Peyer's patch (tissue), 4 donors: ENCODE results near the gene APOL1. TPM values are rescaled to one million over a fixed set of nuclear protein-coding genes. Genes with fewer than 3 reads are reported as not detected.
"Not testable (repeated sequence)": the region's sequence is repeated elsewhere in the genome, so short reads cannot be mapped to it uniquely, and the experiment has no call there.

Source experiments
- DNase-seq, 3 donors: peaks; one replicate each; pipeline ENCODE4 v3.0.0-alpha.2; 2017 to 2019
- H3K27ac ChIP-seq, 4 donors: fragments of 200-600 bp; sonication (generic); one replicate each; pipeline ENCODE4 v1.5.1; 2016 to 2019
- H3K27me3 ChIP-seq, 2 donors: fragments of 200-600 bp; sonication (generic); one replicate each; pipeline ENCODE4 v1.5.1; 2019
- H3K36me3 ChIP-seq, 3 donors: fragments of 200-600 bp; sonication (generic); one replicate each; pipeline ENCODE4 v1.5.1; 2016 to 2019
- H3K4me1 ChIP-seq, 4 donors: fragments of 200-600 bp; sonication (generic); one replicate each; pipeline ENCODE4 v1.5.1; 2016 to 2019
- H3K4me3 ChIP-seq, 4 donors: fragments of 200-600 bp; sonication (generic); 1 replicate in 3 of 4; 2 replicates in 1 of 4; pipeline ENCODE4 v1.5.1; 2016 to 2019; ENCODE audit warnings: mild to moderate bottlenecking in 1 of 4
- H3K9me3 ChIP-seq, 4 donors: fragments of 200-600 bp; sonication (generic); one replicate each; pipeline ENCODE4 v1.5.1; 2016 to 2019; ENCODE audit warnings: mild to moderate bottlenecking in 1 of 4
- POLR2A ChIP-seq, 2 donors: fragments of 450-650 bp; IDR thresholded peaks; one replicate each; pipeline ENCODE4 v1.5.1; 2017; ENCODE audit warnings: antibody characterized with exemption in 2 of 2, mild to moderate bottlenecking in 2 of 2, moderate library complexity in 2 of 2
- total RNA-seq, 4 donors: library from RNA; depleted of rRNA; stranded (reverse); fragments of >200 nt; gene quantifications; one replicate each; pipeline ENCODE4 v1.1.0, GENCODE V29; 2016
- TF ChIP-seq, protein P1 (sequence below), 6 experiments: fragments of 450-650 bp in 4 of 6; fragments of 200-600 bp in 2 of 6; sonication (generic) in 1 of 6; IDR thresholded peaks; one replicate each; pipeline ENCODE4 v1.5.1; 2017 to 2019; ENCODE audit warnings: antibody characterized with exemption in 6 of 6, mild to moderate bottlenecking in 3 of 6, moderate library complexity in 1 of 6

APOL1 gene
- total RNA-seq, 4 donors from 2014 or later, result 12.2 to 23.9 (median 19.8) TPM

DNA sequence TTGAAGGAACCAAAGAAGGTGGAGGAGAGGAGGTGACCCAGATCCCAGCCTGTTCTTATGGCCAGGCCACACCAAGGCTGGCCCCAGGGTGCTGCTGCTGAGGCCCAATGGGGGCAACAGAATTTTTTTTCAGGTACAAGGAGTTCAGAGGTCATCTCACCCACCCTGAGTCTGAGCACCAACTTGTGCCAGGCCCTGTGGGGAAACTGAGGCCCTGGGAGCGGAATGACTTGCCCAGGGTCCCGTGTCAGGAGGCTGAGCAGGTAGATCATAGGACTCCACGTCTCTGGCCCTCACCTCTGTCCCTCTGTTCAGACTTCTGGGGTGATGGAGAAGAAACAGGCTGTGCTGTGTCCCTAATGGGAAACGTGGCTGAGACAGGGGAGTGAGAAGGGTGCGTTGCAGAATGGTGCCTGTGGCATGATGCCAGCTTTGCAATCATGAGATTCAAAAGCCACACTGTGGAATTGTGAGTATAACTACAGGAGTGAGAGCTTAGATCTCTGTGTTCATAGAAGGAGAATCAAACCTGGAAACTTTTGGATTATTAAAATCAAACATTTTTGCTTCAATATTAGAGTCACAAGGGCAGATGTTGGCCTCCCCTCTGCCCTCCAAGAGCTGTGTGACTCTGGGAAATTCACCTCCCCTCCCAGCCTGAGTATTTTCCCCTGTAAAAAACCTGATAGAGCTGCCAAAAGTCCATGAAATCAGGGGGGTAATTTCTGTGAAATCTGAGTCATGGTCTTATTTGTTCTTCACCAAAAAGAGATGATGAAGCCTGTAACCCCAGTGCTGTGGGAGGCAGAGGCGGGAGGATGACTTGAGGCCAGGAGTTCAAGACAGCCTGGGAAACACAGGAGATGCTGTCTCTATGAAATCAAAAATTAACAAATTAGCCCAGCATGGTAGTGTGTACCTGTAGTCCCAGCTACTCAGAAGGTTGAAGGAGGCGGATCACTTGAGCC, 874 bp downstream of the APOL1 start:
- Histone ChIP-seq H3K36me3 (no peaks in the 10 kb centered on the region), H3K4me1 (peaks cover 0 to 42% (median 13%) of the 10 kb centered on the region in 4 donors), H3K4me3 (peak overlapping the region; percentile 42 to 63 (median 52)), H3K9me3 (no peaks in the 10 kb centered on the region), H3K27ac (peak overlapping the region; percentile 76 to 87 (median 82)), H3K27me3 (no peaks in the 10 kb centered on the region)
- DNase-seq, result peak in 1 of 3 donors; percentile 67
- no peak for TF ChIP-seq POLR2A (IDR thresholded peaks at IDR 0.05)
- TF ChIP-seq, protein P1, sequence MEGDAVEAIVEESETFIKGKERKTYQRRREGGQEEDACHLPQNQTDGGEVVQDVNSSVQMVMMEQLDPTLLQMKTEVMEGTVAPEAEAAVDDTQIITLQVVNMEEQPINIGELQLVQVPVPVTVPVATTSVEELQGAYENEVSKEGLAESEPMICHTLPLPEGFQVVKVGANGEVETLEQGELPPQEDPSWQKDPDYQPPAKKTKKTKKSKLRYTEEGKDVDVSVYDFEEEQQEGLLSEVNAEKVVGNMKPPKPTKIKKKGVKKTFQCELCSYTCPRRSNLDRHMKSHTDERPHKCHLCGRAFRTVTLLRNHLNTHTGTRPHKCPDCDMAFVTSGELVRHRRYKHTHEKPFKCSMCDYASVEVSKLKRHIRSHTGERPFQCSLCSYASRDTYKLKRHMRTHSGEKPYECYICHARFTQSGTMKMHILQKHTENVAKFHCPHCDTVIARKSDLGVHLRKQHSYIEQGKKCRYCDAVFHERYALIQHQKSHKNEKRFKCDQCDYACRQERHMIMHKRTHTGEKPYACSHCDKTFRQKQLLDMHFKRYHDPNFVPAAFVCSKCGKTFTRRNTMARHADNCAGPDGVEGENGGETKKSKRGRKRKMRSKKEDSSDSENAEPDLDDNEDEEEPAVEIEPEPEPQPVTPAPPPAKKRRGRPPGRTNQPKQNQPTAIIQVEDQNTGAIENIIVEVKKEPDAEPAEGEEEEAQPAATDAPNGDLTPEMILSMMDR (IDR thresholded peaks at IDR 0.05), result no peak

DNA sequence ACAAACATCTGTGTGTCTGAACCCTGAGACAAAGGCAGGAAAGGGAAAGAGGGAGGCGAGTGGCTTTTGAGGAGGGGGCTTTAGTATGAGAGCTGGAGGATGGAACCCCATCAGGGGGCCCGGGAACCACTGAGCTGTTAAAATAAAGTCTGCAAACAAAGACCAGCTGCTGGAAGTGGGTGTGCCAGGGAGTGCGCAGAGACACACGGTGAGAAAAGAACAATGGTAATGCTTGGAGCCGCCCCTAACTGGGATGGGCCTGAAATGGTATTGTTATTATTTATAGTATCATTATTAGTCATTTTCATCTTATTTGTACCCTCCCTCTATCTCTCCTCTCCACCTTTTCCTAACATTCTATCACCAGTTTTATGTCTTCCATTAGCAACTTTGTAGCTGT, 2.6 kb downstream of the APOL1 start:
- peaks cover 0 to 45% (median 17%) of the 10 kb centered on the region in 4 donors for H3K4me1 ChIP-seq
- H3K27ac ChIP-seq, result peak overlapping the region in 2 of 4 donors; percentile 42 to 86
- peak overlapping the region in 1 of 4 donors; percentile 27 for H3K4me3 ChIP-seq
- H3K27me3 ChIP-seq, H3K36me3 ChIP-seq, DNase-seq, H3K9me3 ChIP-seq: not testable (repeated sequence)

DNA sequence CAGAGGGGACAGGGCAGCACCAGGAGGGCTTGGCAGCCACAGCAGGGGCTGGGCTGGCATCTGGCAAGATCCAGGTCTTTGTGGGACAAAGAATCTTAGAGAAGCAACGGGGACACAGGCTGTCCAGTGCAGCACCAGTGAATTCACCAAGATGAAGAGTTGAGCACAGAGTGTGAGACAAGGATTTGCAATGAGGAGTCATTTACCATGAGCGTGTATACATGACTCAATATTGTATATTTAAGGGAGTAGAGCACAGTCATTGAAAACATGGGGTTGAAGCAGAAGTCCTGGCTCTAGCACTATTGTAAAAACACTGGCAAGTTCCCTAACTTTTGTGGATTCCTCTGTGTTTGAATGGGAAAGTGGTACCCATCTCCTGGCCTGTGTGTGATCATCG, 3.5 kb downstream of the APOL1 start:
- H3K27me3 ChIP-seq, result no peaks in the 10 kb centered on the region
- DNase-seq, result no peak
- H3K36me3 ChIP-seq, result peaks cover 0 to 6% (median 0%) of the 10 kb centered on the region in 3 donors
- H3K27ac ChIP-seq, result peak overlapping the region in 1 of 4 donors; percentile 21
- H3K4me1 ChIP-seq, result peaks cover 0 to 45% (median 17%) of the 10 kb centered on the region in 4 donors
- no peaks in the 10 kb centered on the region for H3K9me3 ChIP-seq
- TF ChIP-seq, protein P1 (IDR thresholded peaks at IDR 0.05), result no peak
- no peak for TF ChIP-seq POLR2A (IDR thresholded peaks at IDR 0.05)
- H3K4me3 ChIP-seq, result no peak overlapping the region

DNA sequence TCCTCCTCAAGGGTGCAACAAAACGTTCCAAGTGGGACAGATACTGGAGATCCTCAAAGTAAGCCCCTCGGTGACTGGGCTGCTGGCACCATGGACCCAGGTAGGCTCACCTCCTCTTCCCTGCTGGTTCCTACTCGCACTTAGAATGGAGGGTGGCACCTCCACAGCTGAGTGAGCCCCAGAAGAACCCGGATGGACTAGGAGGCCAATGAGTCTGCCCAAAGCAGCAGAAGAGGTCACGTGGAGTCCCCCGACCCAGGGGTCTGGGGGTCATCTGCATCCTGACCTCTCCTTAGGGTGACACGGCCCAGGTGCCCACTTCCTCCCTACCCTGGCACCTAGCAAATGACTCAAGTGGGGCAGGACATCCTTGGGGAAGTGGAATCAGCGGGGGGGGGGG, 4.4 kb downstream of the APOL1 start:
- DNase-seq, result peak in 1 of 3 donors; percentile 27
- Histone ChIP-seq H3K27ac (peak overlapping the region in 2 of 4 donors; percentile 51 to 64), H3K4me1 (peaks cover 0 to 42% (median 17%) of the 10 kb centered on the region in 4 donors), H3K9me3 (no peaks in the 10 kb centered on the region), H3K36me3 (peaks cover 0 to 12% (median 0%) of the 10 kb centered on the region in 3 donors), H3K27me3 (no peaks in the 10 kb centered on the region), H3K4me3 (no peak overlapping the region)
- TF ChIP-seq POLR2A (IDR thresholded peaks at IDR 0.05), result no peak
- TF ChIP-seq, protein P1 (IDR thresholded peaks at IDR 0.05), result no peak

DNA sequence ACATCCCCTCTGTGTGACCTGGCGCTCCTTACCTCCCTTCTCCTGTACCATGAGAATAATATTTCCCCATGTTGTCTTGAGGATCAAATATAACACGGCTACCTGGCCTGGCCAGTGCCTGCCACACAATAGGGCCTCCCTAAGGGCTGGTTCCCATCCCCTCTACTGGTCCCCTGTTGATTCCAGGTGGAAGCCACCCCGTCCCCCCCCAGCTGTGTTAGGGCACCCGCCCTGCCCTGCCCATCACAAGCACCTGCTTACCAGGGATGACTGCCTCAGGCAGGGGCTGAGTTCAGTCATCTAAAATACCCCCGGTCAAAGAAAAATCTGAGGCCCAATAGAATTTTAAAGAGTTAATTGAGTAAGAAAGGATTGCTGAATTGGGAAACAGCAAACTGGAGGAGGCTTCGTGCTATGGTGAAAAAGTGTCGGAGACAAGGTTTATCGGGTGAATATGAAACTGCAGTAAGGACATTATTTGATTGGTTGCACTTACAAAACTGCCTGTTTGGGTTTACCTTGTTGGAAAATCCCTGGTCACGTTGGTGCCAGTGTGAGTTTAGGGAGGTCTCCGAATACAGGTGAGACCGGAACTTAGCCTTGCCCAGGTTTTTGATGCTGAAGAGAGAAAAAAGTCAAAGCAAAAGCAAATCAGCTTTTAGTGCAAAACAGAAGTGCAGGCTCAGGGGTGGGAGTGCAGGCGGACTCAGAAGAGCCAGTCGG, 5.2 kb downstream of the APOL1 start:
- Histone ChIP-seq H3K27ac (peak overlapping the region; percentile 42 to 64 (median 52)), H3K4me3 (no peak overlapping the region), H3K4me1 (peaks cover 0 to 38% (median 16%) of the 10 kb centered on the region in 4 donors), H3K36me3 (peaks cover 0 to 12% (median 0%) of the 10 kb centered on the region in 3 donors), H3K27me3 (no peaks in the 10 kb centered on the region), H3K9me3 (no peaks in the 10 kb centered on the region)
- DNase-seq, result peak in 1 of 3 donors; percentile 36
- TF ChIP-seq POLR2A (IDR thresholded peaks at IDR 0.05), result no peak
- TF ChIP-seq, protein P1 (IDR thresholded peaks at IDR 0.05), result no peak
